GM12878 (cell line): Measurements from ENCODE around the gene SETBP1. TPM values are rescaled to one million over a fixed set of nuclear protein-coding genes. Genes with fewer than 3 reads are reported as not detected.

Experiments used
- CBX5 ChIP-seq: sonication (generic); IDR thresholded peaks from 2 replicates; pipeline ENCODE4 v1.6.1; 2016; ENCODE audit warnings: low read depth, moderate library complexity, mild to moderate bottlenecking, inconsistent platforms
- CEBPB ChIP-seq, 2 experiments: fragments of 150-350 bp in 1 of 2; IDR thresholded peaks; 2 replicates each; pipeline ENCODE4 v1.6.1; 2012 to 2014; ENCODE audit warnings: low read depth in 2 of 2, low read length in 2 of 2, borderline replicate concordance in 1 of 2, inconsistent platforms in 1 of 2
- CREM ChIP-seq: IDR thresholded peaks from 2 replicates; pipeline ENCODE4 v1.6.1; 2014; ENCODE audit warnings: antibody characterized with exemption, low read depth
- CTCF ChIP-seq, 3 experiments: IDR thresholded peaks in 2 of 3; conservative IDR thresholded peaks in 1 of 3; 2 replicates each; pipeline ENCODE4 v1.5.1; 2011; ENCODE audit warnings: low read depth in 3 of 3, low read length in 3 of 3, mild to moderate bottlenecking in 3 of 3, control low read depth in 2 of 3, moderate library complexity in 2 of 3, inconsistent platforms in 1 of 3, mixed read lengths in 1 of 3; ENCODE audit not compliant: control insufficient read depth in 2 of 3, insufficient read depth in 1 of 3; ENCODE audit errors: extremely low read depth in 1 of 3
- KAT2A ChIP-seq: conservative IDR thresholded peaks from 2 replicates; pipeline ENCODE4 v1.6.1; 2011; ENCODE audit warnings: low read depth, low read length; ENCODE audit not compliant: control insufficient read depth
- PAX8 ChIP-seq: fragments of 450-650 bp; IDR thresholded peaks from 2 replicates; pipeline ENCODE4 v1.6.1; 2017; ENCODE audit warnings: mild to moderate bottlenecking, moderate library complexity
- SMAD1 ChIP-seq: fragments of 450-650 bp; IDR thresholded peaks from 2 replicates; pipeline ENCODE4 v1.6.1; 2018; ENCODE audit warnings: mild to moderate bottlenecking, low read depth; ENCODE audit not compliant: partially characterized antibody
- SP1 ChIP-seq: IDR thresholded peaks from one replicate; pipeline ENCODE4 v1.6.1; 2011; ENCODE audit warnings: low read depth, low read length
- TARDBP ChIP-seq: IDR thresholded peaks from 2 replicates; pipeline ENCODE4 v1.6.1; 2016; ENCODE audit warnings: borderline replicate concordance
- TCF3 ChIP-seq: IDR thresholded peaks from 2 replicates; pipeline ENCODE4 v1.6.1; 2012; ENCODE audit warnings: low read depth, mild to moderate bottlenecking, low read length, borderline replicate concordance; ENCODE audit not compliant: insufficient read depth
- ZNF207 ChIP-seq: fragments of 450-650 bp; IDR thresholded peaks from 2 replicates; pipeline ENCODE4 v1.6.1; 2014; ENCODE audit warnings: antibody characterized with exemption, mild to moderate bottlenecking, borderline replicate concordance
- ZNF592 ChIP-seq: fragments of 450-650 bp; IDR thresholded peaks from 2 replicates; pipeline ENCODE4 v1.6.1; 2017; ENCODE audit warnings: mild to moderate bottlenecking, moderate library complexity
- polyA plus RNA-seq, 11 experiments: library from polyadenylated mRNA; depleted of rRNA in 4 of 11; unstranded in 6 of 11; stranded (reverse) in 5 of 11; fragments of >200 nt; fragmentation: Nextera tagmentation in 4 of 11; fragmentation: Illumina TruSeq in 1 of 11; extraction: Ambion mirVana in 4 of 11; extraction: Trizol in 1 of 11; gene quantifications; 1 replicate in 1 of 11; 2 replicates in 10 of 11; pipeline versions ENCODE4 v1.2.1 to v1.2.3, GENCODE V29; 2011 to 2016; ENCODE audit warnings: inconsistent platforms in 2 of 11, missing spikeins in 2 of 11, low read depth in 1 of 11
- total RNA-seq, 4 experiments: library from RNA; depleted of rRNA in 3 of 4; stranded (reverse); fragments of >200 nt in 3 of 4; fragmentation: Illumina TruSeq in 1 of 4; extraction: Trizol in 1 of 4; gene quantifications; 2 replicates each; pipeline versions ENCODE4 v1.2.1 to v1.2.3, GENCODE V29; 2013 to 2021

Gene SETBP1
- total and polyA plus RNA-seq, 10 of the 15 experiments (the other 5 are each of a cell fraction or from before 2014, with no cell fraction given): 0.99 to 29.7 (median 8.3) TPM

GRCh38 chr18:44813586-44813985, 132.9 kb downstream of the SETBP1 start (continued):
- no peak for TF ChIP-seq SP1
- TF ChIP-seq SMAD1: no peak
- TF ChIP-seq PAX8: no peak
- no peak for TF ChIP-seq CBX5
- no peak for TF ChIP-seq TARDBP
- no peak for TF ChIP-seq ZNF592
- no peak for TF ChIP-seq CTCF (IDR thresholded peaks at IDR 0.05 in 2 of 3, conservative IDR thresholded peaks at IDR 0.05 in 1 of 3; ENCODE audit: control insufficient read depth in 2 of 3, extremely low read depth in 1 of 3, insufficient read depth in 1 of 3, low read depth in 3 of 3, low read length in 3 of 3)
- TF ChIP-seq KAT2A: no peak
- no peak for TF ChIP-seq TCF3
- no peak for TF ChIP-seq ZNF207
- TF ChIP-seq CEBPB (IDR thresholded peaks at IDR 0.05; ENCODE audit: borderline replicate concordance in 1 of 2, low read depth in 2 of 2, low read length in 2 of 2): no peak
- no peak for TF ChIP-seq CREM
